HepG2 (cell line): ENCODE measurements around the gene IER5L. TPM values are rescaled to one million over a fixed set of nuclear protein-coding genes. Genes with fewer than 3 reads are reported as not detected.
A peak's percentile ranks its signal among the peaks of the same experiment; 100 is the strongest.

ENCODE experiments used
- BHLHE40 ChIP-seq: IDR thresholded peaks from 2 replicates; pipeline ENCODE4 v1.6.1; 2011; ENCODE audit warnings: low read length, improper control_type of control experiment
- CCDC6 ChIP-seq: sonication (generic); formaldehyde crosslinking; IDR thresholded peaks from 2 replicates; pipeline ENCODE4 v1.8.1; 2022; ENCODE audit warnings: mild to moderate bottlenecking, missing genetic modification reagents, moderate library complexity
- CENPT ChIP-seq: sonication (generic); formaldehyde crosslinking; IDR thresholded peaks from 2 replicates; pipeline ENCODE4 v1.8.0; 2022; ENCODE audit warnings: low read depth, mild to moderate bottlenecking, moderate library complexity, missing genetic modification reagents
- DRAP1 ChIP-seq: IDR thresholded peaks from 2 replicates; pipeline ENCODE4 v1.6.1; 2016; ENCODE audit warnings: missing genetic modification reagents, missing compliant biosample characterization
- E2F2 ChIP-seq: sonication (generic); formaldehyde crosslinking; IDR thresholded peaks from 2 replicates; pipeline ENCODE4 v1.4.0; 2020; ENCODE audit warnings: missing genetic modification reagents, borderline replicate concordance
- ELF1 ChIP-seq: sonication (generic); formaldehyde crosslinking; IDR thresholded peaks from 2 replicates; pipeline ENCODE4 v1.4.0; 2020; ENCODE audit warnings: missing genetic modification reagents
- ESRRA ChIP-seq: sonication (generic); formaldehyde crosslinking; IDR thresholded peaks from 2 replicates; pipeline ENCODE4 v1.5.1; 2020; ENCODE audit warnings: mild to moderate bottlenecking, low read depth, missing genetic modification reagents
- FIP1L1 ChIP-seq: fragments of 200-400 bp; formaldehyde crosslinking; IDR thresholded peaks from 2 replicates; pipeline ENCODE4 v1.6.1; 2018; ENCODE audit warnings: low read depth, mild to moderate bottlenecking, low read length, moderate library complexity, borderline replicate concordance; ENCODE audit not compliant: insufficient read depth
- HNF1B ChIP-seq: sonication (generic); formaldehyde crosslinking; IDR thresholded peaks from 2 replicates; pipeline ENCODE4 v1.5.1; 2020; ENCODE audit warnings: mild to moderate bottlenecking, moderate library complexity, missing genetic modification reagents
- JUND ChIP-seq: sonication (generic); formaldehyde crosslinking; IDR thresholded peaks from 2 replicates; pipeline ENCODE4 v1.8.0; 2022; ENCODE audit warnings: mild to moderate bottlenecking, missing genetic modification reagents
- KAT2B ChIP-seq: fragments of 150-350 bp; IDR thresholded peaks from 2 replicates; pipeline ENCODE4 v1.6.1; 2014; ENCODE audit warnings: low read depth, low read length, borderline replicate concordance
- MLLT10 ChIP-seq: sonication (generic); formaldehyde crosslinking; IDR thresholded peaks from 2 replicates; pipeline ENCODE4 v1.4.0; 2020; ENCODE audit warnings: missing genetic modification reagents
- MZF1 ChIP-seq: sonication (generic); formaldehyde crosslinking; IDR thresholded peaks from 2 replicates; pipeline ENCODE4 v1.8.1; 2023; ENCODE audit warnings: mild to moderate bottlenecking, missing genetic modification reagents, borderline replicate concordance
- NRL ChIP-seq: sonication (generic); formaldehyde crosslinking; IDR thresholded peaks from 2 replicates; pipeline ENCODE4 v1.5.0; 2020; ENCODE audit warnings: missing genetic modification reagents, mild to moderate bottlenecking, moderate library complexity, borderline replicate concordance
- PHB2 ChIP-seq: fragments of 450-650 bp; IDR thresholded peaks from 2 replicates; pipeline ENCODE4 v1.6.1; 2018; ENCODE audit not compliant: partially characterized antibody
- RARA ChIP-seq: IDR thresholded peaks from 2 replicates; pipeline ENCODE4 v1.6.1; 2016; ENCODE audit warnings: missing genetic modification reagents, missing compliant biosample characterization
- SMC3 ChIP-seq: IDR thresholded peaks from 2 replicates; pipeline ENCODE4 v1.6.1; 2011; ENCODE audit warnings: low read length, improper control_type of control experiment
- STAT5B ChIP-seq: sonication (generic); formaldehyde crosslinking; IDR thresholded peaks from 2 replicates; pipeline ENCODE4 v1.4.0; 2020; ENCODE audit warnings: missing genetic modification reagents
- TFDP1 ChIP-seq: IDR thresholded peaks from 2 replicates; pipeline ENCODE4 v1.6.1; 2016; ENCODE audit warnings: missing compliant biosample characterization, missing genetic modification reagents, borderline replicate concordance
- TRIM22 ChIP-seq: fragments of 450-650 bp; IDR thresholded peaks from 2 replicates; pipeline ENCODE4 v1.6.1; 2017
- TRIM24 ChIP-seq: sonication (generic); formaldehyde crosslinking; IDR thresholded peaks from 2 replicates; pipeline ENCODE4 v1.8.0; 2022; ENCODE audit warnings: mild to moderate bottlenecking, missing genetic modification reagents
- WIZ ChIP-seq: sonication (generic); formaldehyde crosslinking; IDR thresholded peaks from 2 replicates; pipeline ENCODE4 v1.5.1; 2020; ENCODE audit warnings: mild to moderate bottlenecking, missing genetic modification reagents
- ZC3H13 ChIP-seq: sonication (generic); formaldehyde crosslinking; IDR thresholded peaks from 2 replicates; pipeline ENCODE4 v1.8.1; 2023; ENCODE audit warnings: mild to moderate bottlenecking, missing genetic modification reagents, moderate library complexity
- ZNF124 ChIP-seq: sonication (generic); formaldehyde crosslinking; IDR thresholded peaks from 2 replicates; pipeline ENCODE4 v1.4.0; 2020; ENCODE audit warnings: missing genetic modification reagents
- ZNF282 ChIP-seq: fragments of 450-650 bp; IDR thresholded peaks from 2 replicates; pipeline ENCODE4 v1.6.1; 2018; ENCODE audit not compliant: partially characterized antibody
- ZNF30 ChIP-seq: sonication (generic); formaldehyde crosslinking; IDR thresholded peaks from 2 replicates; pipeline ENCODE4 v1.5.0; 2020; ENCODE audit warnings: mild to moderate bottlenecking, missing genetic modification reagents
- polyA plus RNA-seq, 8 experiments: library from polyadenylated mRNA; depleted of rRNA in 3 of 8; stranded (reverse) in 7 of 8; unstranded in 1 of 8; fragments of >200 nt; fragmentation: Illumina TruSeq in 4 of 8; extraction: Trizol in 4 of 8; gene quantifications; 2 replicates each; pipeline versions ENCODE4 v1.2.1 to v1.2.3, GENCODE V29; 2011 to 2016; ENCODE audit warnings: low read depth in 4 of 8, missing spikeins in 1 of 8, mixed read lengths in 1 of 8; ENCODE audit not compliant: insufficient read depth in 1 of 8
- total RNA-seq, 5 experiments: library from RNA; depleted of rRNA; stranded (reverse); fragments of >200 nt; fragmentation: Illumina TruSeq; extraction: Trizol; gene quantifications; 2 replicates each; pipeline ENCODE4 v1.2.3, GENCODE V29; 2016; ENCODE audit warnings: low read depth in 1 of 5

IER5L gene
- total and polyA plus RNA-seq, 2 of the 13 experiments (the other 11 are each of a cell fraction or from before 2014, with no cell fraction given), result 1.8 to 3.3 TPM

GRCh38 chr9:129139233-129139992 lies 38.6 kb downstream of the IER5L start (continued):
- TF ChIP-seq NRL (CRISPR knock-in tag), result no peak
- no peak for TF ChIP-seq TRIM22
- no peak for TF ChIP-seq E2F2 (CRISPR knock-in tag)
- TF ChIP-seq HNF1B (CRISPR knock-in tag), result no peak; the same call in 1 of the 2 replicates
- no peak for TF ChIP-seq CENPT (CRISPR knock-in tag)
- TF ChIP-seq ZNF30 (CRISPR knock-in tag), result no peak
- no peak for TF ChIP-seq STAT5B
- TF ChIP-seq RARA (CRISPR knock-in tag), result no peak
- TF ChIP-seq SMC3, result peak; percentile 79; the same call in 1 of the 2 replicates
- TF ChIP-seq DRAP1 (CRISPR knock-in tag), result no peak; the same call in 1 of the 2 replicates
- 0 out of 2 replicates have a peak, but pooled peaks have one; percentile 3 for TF ChIP-seq MZF1 (CRISPR knock-in tag)
- no peak for TF ChIP-seq TRIM24 (CRISPR knock-in tag)
- peak; percentile 61; the same call in 1 of the 2 replicates for TF ChIP-seq CCDC6 (CRISPR knock-in tag)
- TF ChIP-seq JUND (CRISPR knock-in tag), result no peak
- no peak for TF ChIP-seq ELF1 (CRISPR knock-in tag)
- TF ChIP-seq WIZ, result no peak
- no peak for TF ChIP-seq FIP1L1
- no peak for TF ChIP-seq KAT2B
- no peak for TF ChIP-seq MLLT10
- TF ChIP-seq PHB2, result no peak
- peak; percentile 21; the same call in 1 of the 2 replicates for TF ChIP-seq TFDP1 (CRISPR knock-in tag)
- TF ChIP-seq ZNF282, result no peak
- no peak for TF ChIP-seq ZNF124 (CRISPR knock-in tag)
- no peak for TF ChIP-seq ZC3H13 (CRISPR knock-in tag)
- TF ChIP-seq BHLHE40, result no peak
- no peak for TF ChIP-seq ESRRA
